ENCODE measurements around the gene ARSI. TPM values are rescaled to one million over a fixed set of nuclear protein-coding genes. Genes with fewer than 3 reads are reported as not detected.

Gene ARSI
- total RNA-seq, 4 donors from 2014 or later: 0.17 to 1.5 (median 0.43) TPM

DNA sequence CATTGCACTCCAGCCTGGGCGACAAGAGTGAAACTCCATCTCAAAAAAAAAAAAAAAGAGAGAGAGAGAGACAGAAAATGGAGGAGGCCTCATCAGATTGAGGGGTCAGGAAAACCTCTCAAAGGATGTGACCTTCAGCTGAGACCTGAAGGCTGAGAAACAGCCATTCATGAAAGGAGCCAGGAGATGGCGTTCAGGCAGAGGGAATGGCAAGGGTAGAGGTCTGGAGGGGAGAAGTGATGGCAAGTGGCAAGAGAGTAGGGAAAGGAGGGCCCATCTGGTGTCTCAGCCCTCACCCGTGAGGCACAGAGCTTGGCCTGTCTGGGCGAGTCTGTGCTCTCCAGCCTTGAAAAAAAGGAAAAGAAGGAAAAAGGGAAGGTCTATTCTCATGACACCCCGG lies 30.2 kb downstream of the ARSI start:
- TF ChIP-seq, protein P1, sequence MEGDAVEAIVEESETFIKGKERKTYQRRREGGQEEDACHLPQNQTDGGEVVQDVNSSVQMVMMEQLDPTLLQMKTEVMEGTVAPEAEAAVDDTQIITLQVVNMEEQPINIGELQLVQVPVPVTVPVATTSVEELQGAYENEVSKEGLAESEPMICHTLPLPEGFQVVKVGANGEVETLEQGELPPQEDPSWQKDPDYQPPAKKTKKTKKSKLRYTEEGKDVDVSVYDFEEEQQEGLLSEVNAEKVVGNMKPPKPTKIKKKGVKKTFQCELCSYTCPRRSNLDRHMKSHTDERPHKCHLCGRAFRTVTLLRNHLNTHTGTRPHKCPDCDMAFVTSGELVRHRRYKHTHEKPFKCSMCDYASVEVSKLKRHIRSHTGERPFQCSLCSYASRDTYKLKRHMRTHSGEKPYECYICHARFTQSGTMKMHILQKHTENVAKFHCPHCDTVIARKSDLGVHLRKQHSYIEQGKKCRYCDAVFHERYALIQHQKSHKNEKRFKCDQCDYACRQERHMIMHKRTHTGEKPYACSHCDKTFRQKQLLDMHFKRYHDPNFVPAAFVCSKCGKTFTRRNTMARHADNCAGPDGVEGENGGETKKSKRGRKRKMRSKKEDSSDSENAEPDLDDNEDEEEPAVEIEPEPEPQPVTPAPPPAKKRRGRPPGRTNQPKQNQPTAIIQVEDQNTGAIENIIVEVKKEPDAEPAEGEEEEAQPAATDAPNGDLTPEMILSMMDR (IDR thresholded peaks at IDR 0.05; ENCODE audit: low read depth): no peak

DNA sequence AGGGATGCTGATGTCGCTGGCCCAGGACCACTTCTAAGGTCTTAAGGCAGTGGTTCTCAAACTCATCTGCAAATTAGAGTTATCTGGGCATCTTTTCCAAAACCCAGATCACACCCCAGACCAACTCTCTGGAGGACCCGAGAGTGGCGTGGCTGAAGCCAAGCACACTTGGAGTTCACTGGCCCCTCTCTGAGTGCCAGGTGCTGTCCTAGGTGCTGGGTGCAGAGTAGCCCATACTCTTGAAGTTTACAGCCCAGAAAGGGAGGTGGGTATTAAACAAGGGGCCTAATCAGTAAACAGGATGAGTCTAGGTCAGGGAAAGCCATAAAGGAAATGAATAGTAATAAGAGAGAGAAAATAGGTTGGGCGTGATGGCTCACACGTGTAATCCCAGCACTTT lies 30.8 kb downstream of the ARSI start:
- TF ChIP-seq, protein P1 (IDR thresholded peaks at IDR 0.05; ENCODE audit: low read depth): no peak

DNA sequence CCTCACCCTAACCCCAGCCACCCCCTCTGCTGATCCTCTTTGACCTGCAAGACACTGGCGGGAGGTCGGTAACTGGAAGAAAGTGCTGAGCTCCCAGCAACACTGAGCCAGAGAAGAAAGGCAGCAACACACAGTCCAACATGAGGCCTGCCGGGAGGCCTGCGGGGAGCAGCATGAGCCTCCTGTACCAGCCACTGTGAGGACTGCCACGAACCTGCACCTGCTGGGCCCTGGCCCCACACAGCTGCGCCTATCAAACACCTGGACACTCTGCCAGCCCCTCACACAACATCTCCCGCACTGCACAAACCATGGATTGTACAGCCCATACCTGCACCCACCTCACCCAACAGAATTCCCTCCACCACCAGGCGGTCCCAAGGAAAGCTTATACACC lies 31.4 kb downstream of the ARSI start:
- TF ChIP-seq, protein P1 (IDR thresholded peaks at IDR 0.05; ENCODE audit: low read depth): no peak

DNA sequence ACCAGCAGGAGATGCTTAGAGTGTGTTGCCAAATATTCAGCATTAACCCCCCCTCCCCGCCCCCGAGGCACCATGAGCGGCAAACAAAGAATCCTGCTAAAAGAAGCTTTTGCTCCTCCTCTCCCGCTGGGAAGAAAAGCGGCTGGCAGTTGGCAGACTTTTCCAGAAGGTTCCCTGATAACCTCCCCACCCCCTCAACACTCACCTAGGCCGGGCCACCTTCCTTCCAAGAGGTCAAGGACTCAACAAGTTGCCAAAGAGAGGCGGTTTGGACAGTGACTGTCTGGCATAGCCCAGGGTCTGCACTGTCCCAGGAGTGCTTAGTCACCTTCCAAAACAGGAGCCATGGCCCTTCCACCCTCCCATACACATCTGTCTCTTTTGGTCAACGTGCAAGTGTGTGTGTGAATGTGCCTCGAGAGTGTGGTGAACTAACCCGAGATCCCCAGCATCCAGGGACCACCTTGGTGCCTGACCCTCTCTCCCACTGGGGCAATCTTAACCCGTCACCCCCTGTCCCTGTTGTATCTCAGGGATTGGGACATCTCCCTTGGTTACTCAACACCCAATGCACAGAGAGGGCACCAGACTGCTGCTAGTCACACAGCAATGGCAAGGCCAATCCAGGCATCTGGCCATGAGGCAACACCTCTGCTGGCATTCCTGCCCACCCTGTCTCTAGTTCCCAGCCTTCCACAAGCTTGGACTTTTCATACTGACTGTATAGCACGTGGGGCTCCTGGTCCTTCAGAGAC lies 32.0 kb downstream of the ARSI start:
- TF ChIP-seq, protein P1 (IDR thresholded peaks at IDR 0.05; ENCODE audit: low read depth): no peak

DNA sequence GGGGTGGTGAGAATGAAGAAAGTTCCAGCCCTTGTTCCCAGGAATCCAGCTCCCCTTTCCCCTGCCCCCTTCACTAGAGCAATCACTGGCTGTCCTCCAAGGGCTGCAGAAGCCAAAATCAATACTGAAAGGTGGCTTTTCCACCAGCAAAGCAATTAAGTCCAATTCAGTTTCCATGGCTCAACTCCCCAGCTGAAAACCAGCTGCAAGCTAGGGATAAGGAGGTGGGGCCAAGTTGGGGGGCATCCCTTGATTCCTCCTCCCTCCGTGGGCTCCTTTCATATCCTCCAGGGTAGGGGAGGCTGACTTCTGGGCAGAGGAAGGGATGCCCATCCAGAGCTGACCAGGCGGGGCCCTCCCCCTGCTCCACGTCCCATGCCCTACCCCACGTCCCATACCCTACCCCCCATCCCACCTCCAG lies 35.8 kb downstream of the ARSI start:
- TF ChIP-seq, protein P1 (IDR thresholded peaks at IDR 0.05; ENCODE audit: low read depth): no peak

DNA sequence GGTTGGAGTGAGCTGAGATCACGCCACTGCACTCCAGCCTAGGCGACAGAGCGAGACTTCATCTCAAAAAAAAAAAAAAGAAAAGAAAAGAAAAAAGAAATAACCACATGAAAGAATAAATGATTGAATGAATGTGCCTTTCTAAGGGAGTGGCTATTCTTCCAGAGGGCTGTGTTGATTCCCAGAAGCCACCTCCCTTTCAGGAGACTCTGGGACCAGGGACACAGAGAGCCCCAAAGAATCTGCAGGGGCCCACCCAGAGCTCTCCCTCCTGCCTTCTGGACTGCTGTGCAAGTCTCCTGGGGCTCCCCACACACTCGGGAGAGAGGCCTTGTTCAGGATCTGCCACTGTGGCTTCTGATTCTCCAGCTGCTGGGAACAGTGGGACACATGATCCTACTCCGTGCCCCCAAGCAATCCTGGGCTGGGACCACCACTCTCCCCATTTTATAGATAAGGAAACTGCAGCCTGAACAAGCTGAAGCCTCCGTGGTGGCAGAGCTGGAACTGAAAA lies 36.8 kb downstream of the ARSI start:
- TF ChIP-seq, protein P1 (IDR thresholded peaks at IDR 0.05; ENCODE audit: low read depth): no peak

DNA sequence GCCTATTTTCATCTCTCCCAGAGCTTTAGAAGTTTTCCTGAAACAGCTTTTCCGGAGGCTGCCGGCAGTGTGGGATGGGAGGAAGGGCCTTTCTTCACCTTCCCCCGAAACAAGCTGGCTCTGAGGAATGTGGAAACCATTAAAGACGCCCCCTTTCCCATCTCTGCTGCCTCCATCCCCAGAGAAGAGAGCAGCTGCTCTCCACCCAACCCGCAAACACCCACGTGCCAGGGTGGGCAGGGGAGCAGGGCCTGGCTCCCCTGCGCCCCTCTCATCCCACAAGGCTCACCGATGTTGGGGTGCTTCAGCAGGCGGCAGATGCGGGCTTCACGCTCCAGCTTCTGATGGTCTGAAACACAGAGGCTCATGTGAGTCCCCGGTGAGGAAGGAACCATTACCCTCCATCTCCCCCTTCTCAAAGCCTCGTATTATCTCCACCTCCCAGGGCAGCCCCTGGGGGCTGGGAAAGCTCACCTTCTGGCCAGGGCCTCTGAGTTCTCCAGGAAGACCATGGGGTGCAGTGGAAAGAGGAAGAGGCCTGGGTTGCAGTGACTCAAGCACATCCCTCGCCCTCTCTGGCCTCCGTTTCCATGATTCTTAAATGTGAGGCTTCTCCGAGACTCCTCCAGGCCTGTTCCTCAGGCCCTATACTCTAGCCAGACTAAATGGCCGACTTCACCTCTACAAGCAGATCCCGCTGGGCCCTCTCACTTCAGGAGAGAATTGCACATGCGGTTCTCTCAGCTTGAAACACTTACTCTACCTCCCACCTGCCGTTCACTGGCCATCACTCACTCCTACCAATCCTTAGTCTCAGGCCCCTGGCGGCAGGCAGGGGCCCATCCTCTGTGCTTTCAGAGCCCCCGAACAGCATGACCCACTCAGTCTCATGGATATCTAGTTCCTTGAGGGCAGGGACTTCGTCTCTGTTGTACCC lies 37.8 kb downstream of the ARSI start:
- TF ChIP-seq, protein P1 (IDR thresholded peaks at IDR 0.05; ENCODE audit: low read depth): no peak
